Ecto neural progenitor cell (in vitro differentiated cells): ENCODE results near the gene TBX2.

Source experiments
- DNase-seq: peaks from one replicate; pipeline ENCODE4 v3.0.0-alpha.2; 2018; ENCODE audit warnings: low spot score

Gene TBX2

GRCh38 chr17:61387511-61388305 is 11.9 kb upstream of the TBX2 start:
- no peak for DNase-seq

- no peak for DNase-seq
These were observed 10.9 kb upstream of the TBX2 start for GRCh38 chr17:61388561-61389356.

GRCh38 chr17:61389670-61390478 is 9.8 kb upstream of the TBX2 start:
- peak; percentile 86 for DNase-seq

- no peak for DNase-seq
These were observed 9.2 kb upstream of the TBX2 start for GRCh38 chr17:61390479-61390791.

GRCh38 chr17:61391595-61392291 is 7.9 kb upstream of the TBX2 start:
- no peak for DNase-seq

- DNase-seq, result no peak
These were observed 7.0 kb upstream of the TBX2 start for GRCh38 chr17:61392679-61393078.

GRCh38 chr17:61393550-61393903 is 6.1 kb upstream of the TBX2 start:
- no peak for DNase-seq

- peak; percentile 75 for DNase-seq
These were observed 5.6 kb upstream of the TBX2 start for GRCh38 chr17:61393904-61394629.

- no peak for DNase-seq
These were observed 4.8 kb upstream of the TBX2 start for GRCh38 chr17:61394630-61395408.

- DNase-seq, result no peak
These were observed 4.1 kb upstream of the TBX2 start for GRCh38 chr17:61395409-61395982.

GRCh38 chr17:61395983-61396585 is 3.6 kb upstream of the TBX2 start:
- peak; percentile 68 for DNase-seq

- DNase-seq, result no peak
These were observed 3.0 kb upstream of the TBX2 start for GRCh38 chr17:61396586-61397085.

GRCh38 chr17:61397086-61397842 is 2.4 kb upstream of the TBX2 start:
- DNase-seq, result peak; percentile 82

GRCh38 chr17:61398721-61399130 is 917 bp upstream of the TBX2 start:
- no peak for DNase-seq

- peak; percentile 79 for DNase-seq
These were observed 548 bp downstream of the TBX2 start for GRCh38 chr17:61400066-61400716.

GRCh38 chr17:61400717-61401388 is 1.2 kb downstream of the TBX2 start:
- DNase-seq, result peak; percentile 70

- no peak for DNase-seq
These were observed 1.9 kb downstream of the TBX2 start for GRCh38 chr17:61401389-61402072.
